Panc1 (cell line): ENCODE results near the gene ANK3. TPM values are rescaled to one million over a fixed set of nuclear protein-coding genes. Genes with fewer than 3 reads are reported as not detected.

ENCODE experiments used
- ATAC-seq: fragments of 200-7000 bp; cut with Tn5 transposase; 2 replicates; pipeline ENCODE4 v1.9.1; 2020; ENCODE audit warnings: mild to moderate bottlenecking, moderate library complexity
- BruUV-seq: library from RNA; stranded (reverse); fragments of 400-500 nt; replicated peaks from 2 replicates; lab custom pipeline; 2021; lab: Mats Ljungman, UMichigan
- CTCF ChIA-PET: fragments of 300-600 bp; sonication (Branson Sonifier 250); formaldehyde crosslinking; loops from one replicate; lab custom pipeline; 2022; ENCODE audit warnings: antibody characterized with exemption; lab: Charles Lee
- POLR2A ChIA-PET: fragments of 300-600 bp; sonication (Branson Sonifier 250); formaldehyde crosslinking; loops from one replicate; lab custom pipeline; 2022; ENCODE audit warnings: antibody characterized with exemption; lab: Charles Lee
- DNase-seq: peaks from one replicate; pipeline ENCODE4 v3.0.0-alpha.2; 2010; ENCODE audit warnings: low read depth, low spot score
- H3K27ac ChIP-seq: 2 replicates; pipeline ENCODE4 v1.5.1; 2011; ENCODE audit warnings: mild to moderate bottlenecking, low read length, inconsistent platforms
- H3K27me3 ChIP-seq: fragments of 200-500 bp; sonication (Bioruptor generic); 2 replicates; pipeline ENCODE4 v1.6.0; 2014; ENCODE audit warnings: low read length, inconsistent platforms; ENCODE audit not compliant: control insufficient read depth, insufficient read depth
- H3K36me3 ChIP-seq: fragments of 200-500 bp; sonication (Bioruptor generic); 2 replicates; pipeline ENCODE4 v1.5.1; 2014; ENCODE audit warnings: inconsistent platforms, mild to moderate bottlenecking, low read length, moderate library complexity; ENCODE audit not compliant: control insufficient read depth, insufficient read depth
- H3K4me1 ChIP-seq: 2 replicates; pipeline ENCODE4 v1.5.1; 2011; ENCODE audit warnings: inconsistent platforms, mild to moderate bottlenecking, low read length, moderate library complexity; ENCODE audit not compliant: control insufficient read depth, insufficient read depth
- H3K4me3 ChIP-seq, 2 experiments: 2 replicates each; pipeline ENCODE4 v1.5.1; 2011 to 2012; ENCODE audit warnings: low read depth in 2 of 2, low read length in 2 of 2, mild to moderate bottlenecking in 2 of 2, inconsistent platforms in 1 of 2, moderate library complexity in 1 of 2
- H3K9me3 ChIP-seq: fragments of 200-500 bp; sonication (Bioruptor generic); 2 replicates; pipeline ENCODE4 v1.5.1; 2014; ENCODE audit warnings: low read depth, mild to moderate bottlenecking, inconsistent platforms, low read length, moderate library complexity; ENCODE audit not compliant: control insufficient read depth, insufficient read depth
- CTCF ChIP-seq: fragments of 450-650 bp; IDR thresholded peaks from 2 replicates; pipeline ENCODE4 v1.5.1; 2017; ENCODE audit warnings: mild to moderate bottlenecking
- POLR2AphosphoS5 ChIP-seq: IDR thresholded peaks from 2 replicates; pipeline ENCODE4 v1.6.1; 2012; ENCODE audit warnings: mild to moderate bottlenecking, low read depth, low read length, moderate library complexity
- REST ChIP-seq, 2 experiments: IDR thresholded peaks; 2 replicates each; pipeline ENCODE4 v1.6.1; 2011 to 2012; ENCODE audit warnings: low read depth in 2 of 2, control low read depth in 1 of 2, low read length in 1 of 2, mild to moderate bottlenecking in 1 of 2, moderate library complexity in 1 of 2; ENCODE audit not compliant: insufficient read depth in 1 of 2
- SIN3A ChIP-seq: IDR thresholded peaks from 2 replicates; pipeline ENCODE4 v1.6.1; 2012; ENCODE audit warnings: low read depth, mild to moderate bottlenecking, low read length, moderate library complexity, borderline replicate concordance; ENCODE audit not compliant: insufficient read depth
- TCF7L2 ChIP-seq: IDR thresholded peaks from 2 replicates; pipeline ENCODE4 v1.6.1; 2011; ENCODE audit warnings: mild to moderate bottlenecking, low read depth, low read length, inconsistent platforms
- in situ Hi-C: cut with HindIII; loops from 2 replicates; pipeline ENCODE4 v1.10.0; 2016; ENCODE audit warnings: low sequenced_read_pairs, low pct_unique_long_range_greater_than_20kb
- intact Hi-C: fragments of 100-400 bp; cut with micrococcal nuclease; formaldehyde crosslinking; loops from one replicate; pipeline ENCODE4 v1.10.0; 2022; ENCODE audit not compliant: unreplicated experiment
- total RNA-seq: library from RNA; stranded (reverse); gene quantifications from one replicate; pipeline ENCODE4 v1.2.1, GENCODE V29; 2021; ENCODE audit not compliant: unreplicated experiment

The ANK3 gene
- total RNA-seq, 1 experiment from 2014 or later: 2.5 TPM

- BruUV-seq: no TSS peak
These were observed 21.8 kb downstream of the ANK3 start for GRCh38 chr10:60367901-60368300.

GRCh38 chr10:60367431-60367830 lies 22.2 kb downstream of the ANK3 start:
- Histone ChIP-seq H3K4me3 (no peak overlapping the region), H3K27ac (no peak overlapping the region), H3K4me1 (no peaks in the 10 kb centered on the region), H3K9me3 (no peaks in the 10 kb centered on the region), H3K27me3 (peaks cover 7% of the 10 kb centered on the region), H3K36me3 (no peaks in the 10 kb centered on the region)
- TF ChIP-seq REST (IDR thresholded peaks at IDR 0.05; ENCODE audit: insufficient read depth in 1 of 2, low read depth in 2 of 2, low read length in 1 of 2) (no peak), POLR2AphosphoS5 (no peak), CTCF (no peak), TCF7L2 (no peak), SIN3A (no peak)
- DNase-seq (no peak), ATAC-seq (no peak)
- BruUV-seq: no TSS peak
- in situ Hi-C loops: no loop called here
- POLR2A ChIA-PET: no interaction called here
- CTCF ChIA-PET: no interaction called here
- intact Hi-C loops: no loop called here

More at GRCh38 chr10:60367901-60368300, 21.8 kb downstream of the ANK3 start:
- Histone ChIP-seq H3K9me3 (no peaks in the 10 kb centered on the region), H3K27ac (no peak overlapping the region), H3K4me3 (no peak overlapping the region), H3K27me3 (peaks cover 7% of the 10 kb centered on the region), H3K36me3 (no peaks in the 10 kb centered on the region), H3K4me1 (no peaks in the 10 kb centered on the region)
- no peak for TF ChIP-seq TCF7L2
- intact Hi-C loops (no loop called here), in situ Hi-C loops (no loop called here)
- CTCF ChIA-PET: no interaction called here
- DNase-seq: no peak
- POLR2A ChIA-PET: no interaction called here
- no peak for ATAC-seq

GRCh38 chr10:60367024-60367423 lies 22.7 kb downstream of the ANK3 start:
- no peak overlapping the region for H3K4me3 ChIP-seq
- H3K9me3 ChIP-seq: no peaks in the 10 kb centered on the region
- H3K27me3 ChIP-seq: peaks cover 7% of the 10 kb centered on the region
- POLR2A ChIA-PET: no interaction called here
- intact Hi-C loops: no loop called here
- no peak overlapping the region for H3K27ac ChIP-seq
- no peak for ATAC-seq
- no peaks in the 10 kb centered on the region for H3K36me3 ChIP-seq
- TF ChIP-seq SIN3A (no peak), REST (IDR thresholded peaks at IDR 0.05; ENCODE audit: insufficient read depth in 1 of 2, low read depth in 2 of 2, low read length in 1 of 2) (no peak), POLR2AphosphoS5 (no peak), TCF7L2 (no peak), CTCF (no peak)
- in situ Hi-C loops: no loop called here
- no peak for DNase-seq
- no peaks in the 10 kb centered on the region for H3K4me1 ChIP-seq
- CTCF ChIA-PET: no interaction called here
- BruUV-seq: no TSS peak
